Stimulated activated CD8-positive, alpha-beta memory T cell treated with anti-CD3 and anti-CD28 coated beads, Interleukin-15, amount 100 ng/mL, for 24 hours (primary cell): ENCODE measurements around the gene RBM28.
"Not testable (repeated sequence)": the region's sequence is repeated elsewhere in the genome, so short reads cannot be mapped to it uniquely, and the experiment has no call there.

Experiments
- DNase-seq: peaks from one replicate; pipeline ENCODE4 v3.0.0-alpha.2; 2020; ENCODE audit warnings: low read depth

The RBM28 gene

DNA sequence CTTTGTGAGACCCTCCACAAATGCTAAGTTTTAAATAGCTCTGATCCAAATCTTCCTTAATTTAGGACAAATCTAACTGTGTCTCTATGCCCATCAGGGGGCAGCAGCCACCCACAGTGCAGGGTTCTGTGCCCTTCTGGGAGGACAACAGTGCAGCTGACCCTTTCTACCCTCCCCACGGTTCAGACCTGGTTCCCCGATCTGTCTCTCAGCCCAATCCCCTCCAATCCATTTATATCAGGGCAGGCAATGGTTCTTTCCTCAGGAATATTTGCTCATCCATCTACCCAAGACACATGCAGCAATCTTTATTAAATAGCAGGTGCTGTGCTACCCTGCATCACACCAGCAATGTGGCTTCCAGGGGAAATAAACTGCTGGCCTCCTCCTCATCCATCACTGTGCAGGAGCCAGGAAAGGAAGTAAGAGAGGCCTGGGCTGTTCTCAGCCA is 4.0 kb upstream of the RBM28 start:
- DNase-seq = no peak

DNA sequence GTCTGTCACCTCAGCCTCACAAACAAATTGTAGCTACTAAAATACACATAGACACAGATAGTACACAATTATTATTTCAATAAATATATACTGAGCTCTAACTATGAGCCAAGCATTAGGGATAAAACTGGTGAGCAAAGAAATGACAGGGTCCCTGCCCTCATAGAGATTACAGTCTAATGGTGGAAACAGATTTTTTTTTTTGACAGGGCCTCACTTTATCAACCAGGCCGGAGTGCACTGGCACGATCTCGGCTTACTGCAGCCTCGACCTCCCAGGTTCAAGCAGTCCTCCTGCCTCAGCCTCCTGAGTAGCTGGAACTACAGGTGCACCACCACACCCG is 695 bp upstream of the RBM28 start:
- no peak for DNase-seq

DNA sequence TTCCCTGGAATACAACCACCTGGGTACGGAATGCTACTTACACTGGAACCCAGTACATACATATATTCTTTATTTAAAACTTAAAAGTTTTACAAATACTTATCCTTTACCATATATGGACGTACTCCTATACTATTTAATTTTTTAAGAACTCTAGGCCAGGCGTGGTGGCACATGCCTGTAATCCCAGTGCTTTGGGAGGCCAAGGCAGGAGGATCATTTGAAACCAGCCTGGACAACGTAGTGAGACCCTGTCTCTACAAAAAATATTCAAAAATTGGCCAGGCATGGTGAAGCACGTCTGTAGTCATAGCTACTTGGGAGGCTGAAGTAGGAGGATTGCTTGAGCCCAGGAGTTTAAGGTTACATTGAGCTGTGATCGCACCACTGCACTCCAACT is 2.0 kb downstream of the RBM28 start:
- no peak for DNase-seq

GRCh38 chr7:128335730-128336129 is 8.0 kb downstream of the RBM28 start:
- no peak for DNase-seq

GRCh38 chr7:128324368-128324680 is 19.4 kb downstream of the RBM28 start:
- no peak for DNase-seq

GRCh38 chr7:128323459-128324367 is 20.0 kb downstream of the RBM28 start:
- DNase-seq = no peak

- DNase-seq = no peak
Measured at GRCh38 chr7:128323040-128323439, 20.7 kb downstream of the RBM28 start.

- DNase-seq = no peak
Measured at GRCh38 chr7:128322040-128322643, 21.6 kb downstream of the RBM28 start.

GRCh38 chr7:128321044-128321422 is 22.7 kb downstream of the RBM28 start:
- no peak for DNase-seq

DNA sequence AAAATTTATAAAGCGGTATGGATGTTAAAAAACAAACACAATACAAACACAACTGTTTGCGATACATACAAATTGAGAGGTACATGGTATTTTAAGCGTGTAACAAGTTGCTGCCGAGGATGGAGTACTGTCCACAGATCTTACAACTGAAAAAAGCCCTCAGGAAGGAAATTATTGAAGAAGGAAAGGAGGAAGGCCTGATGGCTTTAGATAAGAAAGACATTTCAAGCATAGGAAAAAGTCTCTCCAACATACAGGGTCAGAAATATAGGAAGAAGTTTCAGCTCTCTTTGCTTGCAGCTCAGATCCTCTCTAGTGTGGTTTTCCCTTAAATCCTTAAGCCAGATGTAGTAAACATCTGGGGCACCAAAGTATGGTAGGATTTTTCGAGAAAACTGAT is 25.0 kb downstream of the RBM28 start:
- DNase-seq = no peak

DNA sequence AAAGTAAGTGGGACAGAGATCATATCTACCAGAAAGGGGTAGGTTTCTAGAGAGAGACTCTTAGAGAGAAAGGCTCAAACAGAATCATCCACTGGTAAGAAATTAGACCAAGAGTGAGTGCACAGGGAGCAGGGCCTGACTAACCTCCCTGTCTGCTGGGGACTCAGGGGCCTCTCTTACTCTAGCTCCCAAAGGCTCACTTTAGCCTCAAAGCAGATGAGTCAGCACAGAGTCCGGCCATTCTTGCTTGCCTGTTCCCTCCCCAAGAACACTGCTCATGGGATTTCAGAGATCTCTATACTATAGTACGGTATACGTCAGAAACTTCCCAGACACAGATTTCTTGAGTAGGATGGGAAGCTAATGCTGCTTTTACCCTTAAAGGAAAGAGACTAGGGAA is 32.7 kb downstream of the RBM28 start:
- no peak for DNase-seq

GRCh38 chr7:128310499-128310898 is 33.2 kb downstream of the RBM28 start:
- DNase-seq = no peak

GRCh38 chr7:128309976-128310375 is 33.7 kb downstream of the RBM28 start:
- no peak for DNase-seq

- no peak for DNase-seq
Measured at GRCh38 chr7:128309124-128309523, 34.6 kb downstream of the RBM28 start.

DNA sequence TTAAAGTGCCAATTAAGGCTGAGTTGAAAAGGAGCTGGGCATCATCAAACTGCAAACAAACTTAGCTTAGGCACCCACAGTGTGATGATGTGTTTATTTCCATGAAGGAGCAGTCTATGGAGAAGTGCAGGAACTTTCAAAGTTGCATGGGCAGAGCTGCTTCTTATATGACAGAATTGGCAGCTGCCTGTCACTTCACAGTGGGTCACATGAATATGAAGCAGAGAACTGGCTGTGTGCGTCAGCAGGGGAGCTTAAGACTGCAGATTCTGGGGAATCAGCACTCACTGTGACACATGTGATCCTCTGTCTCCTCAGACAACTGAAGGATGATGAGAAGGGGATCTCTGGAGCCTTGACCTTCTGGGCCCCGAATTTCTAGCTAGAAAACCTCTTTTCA is 36.6 kb downstream of the RBM28 start:
- DNase-seq = no peak

DNA sequence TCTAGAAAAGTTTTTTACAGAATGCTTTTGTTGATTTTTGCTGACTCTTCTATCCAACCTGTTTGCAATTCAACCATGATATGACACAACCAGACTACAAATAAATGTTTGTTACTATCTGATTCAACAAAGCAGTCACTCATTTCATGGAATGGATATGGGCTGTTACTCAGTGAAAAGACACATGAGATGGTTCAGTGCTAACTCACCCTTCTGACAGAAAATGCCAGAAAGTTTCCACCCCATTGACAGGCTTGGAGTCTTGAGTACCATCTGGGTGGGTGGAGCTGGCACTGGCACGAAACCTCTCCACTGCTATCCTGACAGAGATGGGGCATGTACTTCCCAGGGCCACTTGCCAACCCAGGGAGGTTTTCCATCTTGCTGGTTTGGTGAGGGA is 39.5 kb downstream of the RBM28 start:
- no peak for DNase-seq

DNA sequence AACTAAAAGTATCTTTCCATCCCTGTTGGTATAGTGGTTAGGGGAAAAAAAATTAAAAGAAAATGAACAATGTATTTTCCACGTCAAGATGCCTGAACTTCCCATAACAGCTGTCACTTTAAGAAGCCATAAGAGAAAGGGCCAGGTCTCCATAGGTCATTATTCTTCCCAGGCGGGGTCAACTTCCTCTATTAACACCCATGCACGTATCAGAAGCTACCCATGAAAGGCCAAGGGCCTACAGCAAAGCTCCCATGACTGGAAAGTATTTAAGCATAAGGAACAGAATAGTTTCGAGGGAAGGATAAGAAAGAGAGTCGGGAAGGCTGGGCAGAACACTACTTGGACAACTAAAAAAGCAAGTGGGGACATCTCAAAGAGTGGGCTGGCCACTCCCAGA is 40.1 kb downstream of the RBM28 start:
- no peak for DNase-seq

DNA sequence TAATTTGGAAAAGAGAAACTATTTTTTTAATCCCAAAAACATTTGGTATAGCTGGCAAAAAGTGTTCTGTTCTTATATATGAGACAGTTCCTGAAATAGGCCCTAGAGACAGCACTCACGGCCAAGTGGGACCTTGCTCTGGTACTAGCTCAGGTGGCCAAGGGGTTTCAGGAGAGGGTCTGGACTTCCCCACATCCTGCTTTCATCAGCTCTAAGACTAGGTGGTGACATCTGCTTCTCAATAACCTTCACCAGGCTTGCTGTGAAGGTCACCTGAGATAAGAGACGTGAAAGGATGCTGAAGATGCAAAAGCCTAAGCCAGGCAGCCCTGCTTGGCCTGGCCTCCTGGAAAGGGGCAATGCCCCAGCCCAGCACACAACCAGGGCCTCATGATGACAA is 40.6 kb downstream of the RBM28 start:
- DNase-seq = no peak

- no peak for DNase-seq
Measured at GRCh38 chr7:128302139-128302538, 41.6 kb downstream of the RBM28 start.

DNA sequence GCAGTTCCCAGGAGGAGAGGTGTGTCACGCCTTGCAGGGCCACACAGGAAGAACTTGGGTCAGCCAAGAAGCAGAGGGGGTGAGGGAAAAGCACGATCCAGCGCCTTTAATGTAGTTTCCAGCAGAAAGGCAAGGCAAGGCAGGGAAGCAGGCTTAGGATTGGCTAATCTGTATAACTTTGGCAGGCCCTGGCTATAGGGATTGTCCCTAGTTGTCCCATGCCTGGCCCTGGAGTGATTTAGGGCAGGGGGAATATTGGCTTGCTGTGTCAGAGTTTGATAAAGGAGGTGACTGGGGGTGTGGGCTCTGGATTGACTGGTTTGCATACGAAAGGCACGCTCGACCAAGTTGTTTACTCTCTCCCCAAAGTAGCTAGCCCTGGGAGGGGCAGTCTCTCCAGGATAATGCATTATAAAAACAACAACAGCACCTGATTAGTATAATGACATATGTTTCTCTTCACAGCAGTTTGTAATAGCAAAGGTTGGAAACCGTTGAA is 44.5 kb downstream of the RBM28 start:
- DNase-seq = no peak

DNA sequence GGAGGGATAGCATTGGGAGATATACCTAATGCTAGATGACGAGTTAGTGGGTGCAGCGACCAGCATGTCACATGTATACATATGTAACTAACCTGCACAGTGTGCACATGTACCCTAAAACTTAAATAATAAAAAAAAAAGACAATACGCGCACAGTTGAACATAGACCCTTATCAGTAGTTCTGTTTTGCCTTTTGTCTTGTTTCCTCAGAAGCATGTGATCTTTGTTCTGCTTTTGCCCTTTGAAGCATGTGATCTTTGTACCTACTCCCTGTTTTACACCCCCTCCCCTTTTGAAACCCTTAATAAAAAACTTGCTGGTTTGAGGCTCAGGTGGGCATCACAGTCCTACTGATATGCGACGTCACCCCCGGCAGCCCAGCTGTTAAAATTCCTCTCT is 45.7 kb downstream of the RBM28 start:
- DNase-seq = not testable (repeated sequence)

GRCh38 chr7:128287556-128287955 is 56.2 kb downstream of the RBM28 start:
- no peak for DNase-seq

DNA sequence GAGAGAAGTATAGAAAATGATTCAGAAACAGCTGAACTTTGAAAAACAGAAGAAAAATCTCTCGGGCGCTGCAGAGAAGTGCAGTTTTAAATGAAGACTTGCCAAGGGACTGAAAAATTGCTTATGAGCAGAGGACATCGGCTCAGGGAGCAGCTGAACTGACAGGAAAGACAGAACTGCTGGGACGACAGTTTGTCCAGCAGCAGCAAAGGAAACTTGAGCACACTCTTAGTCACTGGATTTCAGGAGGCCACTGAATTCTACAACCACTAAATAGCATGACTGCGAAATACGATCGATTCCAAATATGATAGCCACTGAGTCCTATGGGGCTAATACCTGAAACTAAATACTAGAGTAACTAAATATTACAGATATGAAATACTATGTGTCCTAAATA is 59.6 kb downstream of the RBM28 start:
- DNase-seq = no peak
